Glutamatergic neuron (in vitro differentiated cells): ENCODE data around the gene PRLR. TPM values are rescaled to one million over a fixed set of nuclear protein-coding genes. Genes with fewer than 3 reads are reported as not detected.
"Not testable (repeated sequence)": the region's sequence is repeated elsewhere in the genome, so short reads cannot be mapped to it uniquely, and the experiment has no call there.

Source experiments
- DNase-seq: peaks from one replicate; pipeline ENCODE4 v3.0.0; 2022
- H3K27ac Mint-ChIP-seq: one replicate; pipeline ENCODE4 v1.8.0; 2020; ENCODE audit warnings: mild to moderate bottlenecking, mixed read lengths, inconsistent platforms; ENCODE audit not compliant: unreplicated experiment
- H3K27me3 Mint-ChIP-seq: one replicate; pipeline ENCODE4 v1.8.0; 2020; ENCODE audit warnings: mild to moderate bottlenecking, moderate library complexity, mixed read lengths, inconsistent platforms; ENCODE audit not compliant: unreplicated experiment
- H3K36me3 Mint-ChIP-seq: one replicate; pipeline ENCODE4 v1.8.0; 2020; ENCODE audit warnings: mild to moderate bottlenecking, mixed read lengths, inconsistent platforms; ENCODE audit not compliant: unreplicated experiment
- H3K4me1 Mint-ChIP-seq: one replicate; pipeline ENCODE4 v1.8.0; 2020; ENCODE audit warnings: mild to moderate bottlenecking, low read depth, mixed read lengths, inconsistent platforms; ENCODE audit not compliant: unreplicated experiment
- H3K4me3 Mint-ChIP-seq: one replicate; pipeline ENCODE4 v1.8.0; 2020; ENCODE audit warnings: mild to moderate bottlenecking, mixed read lengths, inconsistent platforms; ENCODE audit not compliant: unreplicated experiment
- H3K9me3 Mint-ChIP-seq: one replicate; pipeline ENCODE4 v1.8.0; 2020; ENCODE audit warnings: mild to moderate bottlenecking, moderate library complexity, mixed read lengths, inconsistent platforms; ENCODE audit not compliant: unreplicated experiment
- CTCF ChIP-seq: fragments of 200-600 bp; sonication (generic); IDR thresholded peaks from one replicate; pipeline ENCODE4 v1.5.0; 2021; ENCODE audit not compliant: partially characterized antibody, unreplicated experiment
- total RNA-seq: library from RNA; stranded (reverse); fragmentation: NEBNext Ultra II Directional; extraction: Animal tissue kit (Norgen Biotek cat#: 25700); gene quantifications from one replicate; pipeline ENCODE4 v1.2.1, GENCODE V29; 2021; ENCODE audit not compliant: unreplicated experiment

Gene PRLR
- total RNA-seq, 1 donor from 2014 or later: not detected

DNA sequence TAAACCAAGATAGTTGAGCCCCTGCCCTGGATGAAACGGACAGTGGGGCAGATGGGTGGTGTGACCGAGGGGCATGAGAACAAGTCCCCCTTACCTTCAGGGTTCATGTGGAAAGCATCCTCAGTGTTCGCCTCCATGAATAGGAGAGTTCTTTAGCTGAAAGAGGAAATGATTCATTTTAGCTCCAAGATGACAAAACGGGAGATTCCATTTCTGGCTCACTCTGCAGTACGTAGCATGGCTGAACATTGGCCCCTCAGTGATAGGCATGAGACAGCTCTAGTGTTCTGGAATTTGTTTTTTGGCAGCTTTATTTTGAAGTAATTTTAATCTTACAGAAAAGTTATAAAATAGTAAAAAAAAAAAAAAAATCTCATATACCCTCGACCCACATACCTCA is 112.3 kb downstream of the PRLR start:
- no peak overlapping the region for H3K4me3 Mint-ChIP-seq
- H3K36me3 Mint-ChIP-seq: no peaks in the 10 kb centered on the region
- peaks cover 1% of the 10 kb centered on the region for H3K9me3 Mint-ChIP-seq
- no peak for DNase-seq
- H3K4me1 Mint-ChIP-seq: no peaks in the 10 kb centered on the region
- H3K27ac Mint-ChIP-seq: no peak overlapping the region
- H3K27me3 Mint-ChIP-seq: no peaks in the 10 kb centered on the region
- no peak for TF ChIP-seq CTCF

DNA sequence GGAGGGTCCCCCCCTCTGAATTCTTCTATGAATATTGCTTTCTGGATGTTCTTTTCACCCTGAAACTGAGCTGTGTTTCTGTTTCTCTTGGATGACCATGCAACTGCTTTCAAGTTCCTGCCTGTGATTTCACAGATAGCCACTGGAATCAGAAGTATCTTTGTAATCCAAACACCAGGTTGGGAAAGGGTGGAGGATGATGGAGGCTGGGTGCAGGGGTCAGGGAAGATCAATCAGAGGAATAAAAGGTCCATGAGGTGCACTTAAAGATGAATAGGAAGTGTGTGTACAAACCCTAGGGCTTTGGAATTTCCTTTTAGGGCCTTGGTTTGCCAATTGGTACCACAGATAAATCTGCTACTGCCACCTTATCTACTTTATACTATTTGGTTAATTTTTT is 114.4 kb downstream of the PRLR start:
- no peaks in the 10 kb centered on the region for H3K4me1 Mint-ChIP-seq
- no peaks in the 10 kb centered on the region for H3K36me3 Mint-ChIP-seq
- no peak for DNase-seq
- H3K9me3 Mint-ChIP-seq: peaks cover 1% of the 10 kb centered on the region
- no peaks in the 10 kb centered on the region for H3K27me3 Mint-ChIP-seq
- no peak overlapping the region for H3K27ac Mint-ChIP-seq
- TF ChIP-seq CTCF: no peak
- no peak overlapping the region for H3K4me3 Mint-ChIP-seq

GRCh38 chr5:35114698-35115097 is 115.6 kb downstream of the PRLR start:
- no peak for TF ChIP-seq CTCF
- H3K36me3 Mint-ChIP-seq: no peaks in the 10 kb centered on the region
- H3K27ac Mint-ChIP-seq: no peak overlapping the region
- H3K4me1 Mint-ChIP-seq: no peaks in the 10 kb centered on the region
- H3K9me3 Mint-ChIP-seq: peaks cover 1% of the 10 kb centered on the region
- H3K27me3 Mint-ChIP-seq: no peaks in the 10 kb centered on the region
- H3K4me3 Mint-ChIP-seq: no peak overlapping the region
- DNase-seq: no peak

- no peak for TF ChIP-seq CTCF
- peaks cover 1% of the 10 kb centered on the region for H3K9me3 Mint-ChIP-seq
- no peak overlapping the region for H3K27ac Mint-ChIP-seq
- peaks cover 2% of the 10 kb centered on the region for H3K27me3 Mint-ChIP-seq
- H3K4me1 Mint-ChIP-seq: no peaks in the 10 kb centered on the region
- no peak for DNase-seq
- H3K4me3 Mint-ChIP-seq: no peak overlapping the region
- H3K36me3 Mint-ChIP-seq: no peaks in the 10 kb centered on the region
Observed at GRCh38 chr5:35112300-35112699, 118.0 kb downstream of the PRLR start.

DNA sequence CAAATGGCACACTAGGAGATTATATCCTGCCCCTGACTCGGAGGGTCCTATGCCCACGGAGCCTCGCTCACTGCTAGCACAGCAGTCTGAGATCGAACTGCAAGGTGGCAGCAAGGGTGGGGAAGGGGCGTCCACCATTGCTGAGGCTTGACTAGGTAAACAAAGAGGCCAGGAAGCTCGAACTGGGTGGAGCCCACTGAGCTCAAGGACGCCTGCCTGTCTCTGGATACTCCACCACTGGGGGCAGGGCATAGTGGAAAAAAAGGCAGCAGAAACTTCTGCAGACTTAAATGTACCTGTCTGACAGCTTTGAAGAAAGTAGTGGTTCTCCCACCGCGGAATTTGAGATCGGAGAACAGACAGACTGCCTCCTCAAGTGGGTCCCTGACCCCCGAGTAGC is 125.7 kb downstream of the PRLR start:
- not testable (repeated sequence) for H3K27me3 Mint-ChIP-seq, H3K4me3 Mint-ChIP-seq, H3K27ac Mint-ChIP-seq, H3K4me1 Mint-ChIP-seq, H3K9me3 Mint-ChIP-seq, DNase-seq, H3K36me3 Mint-ChIP-seq
